GM18508 (cell line): ENCODE results near the gene EBF4.
"Not testable (repeated sequence)": the region's sequence is repeated elsewhere in the genome, so short reads cannot be mapped to it uniquely, and the experiment has no call there.

Experiments
- ATAC-seq: cut with Tn5 transposase; IDR thresholded peaks from one replicate; pipeline ENCODE4 v1.9.1; 2021; ENCODE audit warnings: moderate number of reproducible peaks; ENCODE audit not compliant: insufficient read depth, unreplicated experiment

The EBF4 gene

GRCh38 chr20:2671977-2672376 is 20.6 kb upstream of the EBF4 start:
- ATAC-seq, result no peak

DNA sequence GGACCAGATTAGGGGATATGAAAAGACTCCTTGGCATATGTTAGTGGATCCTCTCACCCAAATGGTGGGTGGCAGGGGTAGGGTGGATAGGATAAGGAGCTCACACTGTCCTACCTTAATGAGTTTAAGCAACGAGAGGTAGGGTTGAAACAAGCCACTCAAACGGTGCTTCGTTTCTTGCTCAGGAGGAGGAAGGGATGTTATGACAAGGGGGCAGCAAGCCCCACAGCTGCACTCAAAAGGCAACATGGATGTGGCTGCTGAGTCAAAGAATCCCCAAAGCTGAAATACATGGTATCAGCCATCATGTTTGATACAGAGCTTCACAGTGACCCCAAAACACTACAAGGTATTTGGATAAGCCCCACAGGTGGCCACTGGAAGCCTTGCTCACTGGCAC is 20.1 kb upstream of the EBF4 start:
- no peak for ATAC-seq

DNA sequence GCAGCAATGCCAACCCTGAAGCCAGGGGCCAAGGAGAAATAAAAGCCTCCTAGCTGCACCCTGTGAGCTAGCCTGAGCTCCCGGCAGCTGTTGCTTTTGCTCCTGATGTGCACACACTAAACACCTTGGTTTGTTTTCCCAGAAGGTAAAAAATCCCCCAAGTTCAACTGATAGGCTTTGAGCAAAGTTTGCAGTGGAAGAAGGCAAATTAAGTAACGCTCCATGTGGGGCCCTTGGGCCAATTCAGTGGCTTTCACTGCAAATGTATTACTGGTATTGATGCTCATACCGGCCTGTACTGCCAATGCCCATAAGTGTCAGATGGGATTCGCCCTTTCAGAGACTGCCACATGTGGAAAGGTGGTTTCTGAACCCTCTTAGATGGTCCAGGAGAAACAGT is 19.1 kb upstream of the EBF4 start:
- ATAC-seq, result no peak

- no peak for ATAC-seq
Measured at GRCh38 chr20:2680046-2680445, 12.5 kb upstream of the EBF4 start.

- not testable (repeated sequence) for ATAC-seq
Measured at GRCh38 chr20:2682040-2682439, 10.5 kb upstream of the EBF4 start.

DNA sequence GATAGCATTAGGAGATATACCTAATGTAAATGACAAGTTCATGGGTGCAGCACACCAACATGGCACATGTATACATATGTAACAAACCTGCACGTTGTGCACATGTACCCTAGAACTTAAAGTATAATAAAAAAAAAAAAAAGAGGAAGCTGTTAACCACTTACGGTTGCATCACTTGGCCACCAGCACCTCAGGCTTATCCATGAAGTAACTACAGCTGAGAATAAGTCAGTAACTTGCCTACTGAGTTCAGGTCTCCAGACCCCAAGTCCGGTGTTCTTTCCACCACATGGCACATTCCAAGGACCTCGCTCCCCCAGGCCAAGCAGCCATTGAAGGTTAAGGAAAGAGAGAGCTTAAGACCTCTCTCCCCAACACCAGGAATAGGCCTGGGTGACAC is 7.8 kb upstream of the EBF4 start:
- ATAC-seq, result not testable (repeated sequence)

- ATAC-seq, result no peak
Measured at GRCh38 chr20:2687514-2687913, 5.1 kb upstream of the EBF4 start.

DNA sequence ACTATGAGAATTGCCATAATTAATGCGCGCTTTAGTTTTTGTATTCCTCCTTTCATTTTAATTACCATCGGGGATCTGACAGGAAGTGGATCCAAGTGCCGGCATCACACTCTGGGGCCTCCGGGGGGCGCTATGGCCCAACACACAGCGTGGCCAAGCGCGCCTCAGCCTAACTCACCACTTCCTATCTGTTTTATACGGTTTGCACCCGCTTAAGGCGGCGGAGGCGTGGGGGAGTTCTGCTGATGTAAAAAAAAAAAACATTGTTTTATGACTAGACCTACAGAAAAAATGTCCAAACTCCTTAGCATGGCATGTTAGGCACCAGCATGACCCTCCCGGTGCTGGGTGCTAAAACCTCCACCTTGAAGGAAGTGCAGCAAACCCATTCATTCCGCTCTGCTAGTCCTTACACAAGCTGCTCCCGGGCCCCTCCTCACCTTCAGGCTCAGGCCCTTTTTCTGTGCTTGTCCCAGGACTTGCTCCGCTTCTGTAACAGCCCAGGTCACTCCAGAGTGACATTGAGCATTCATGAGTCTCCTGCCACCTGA is 4.5 kb upstream of the EBF4 start:
- ATAC-seq, result no peak

GRCh38 chr20:2690213-2690612 is 2.4 kb upstream of the EBF4 start:
- no peak for ATAC-seq

DNA sequence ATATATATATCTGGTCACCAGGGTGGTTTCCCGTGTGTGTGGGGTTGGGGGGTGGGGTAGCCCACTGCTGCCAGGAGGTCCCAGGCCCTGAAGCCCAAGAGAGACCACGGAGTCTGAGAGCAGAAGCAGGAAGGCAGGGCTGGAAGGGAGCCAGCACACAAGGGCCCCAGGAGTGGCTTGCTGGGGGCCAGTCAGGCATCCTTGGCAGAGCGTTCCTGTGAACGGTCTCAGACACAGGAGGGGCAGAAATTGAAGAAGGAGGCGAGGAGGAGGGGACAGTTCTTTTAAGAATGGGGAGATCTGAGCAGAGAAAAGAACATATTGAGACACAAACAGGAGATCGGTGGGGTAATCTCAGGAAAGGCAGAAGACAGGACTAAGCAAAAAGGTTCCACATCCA is 1.9 kb upstream of the EBF4 start:
- ATAC-seq, result no peak

DNA sequence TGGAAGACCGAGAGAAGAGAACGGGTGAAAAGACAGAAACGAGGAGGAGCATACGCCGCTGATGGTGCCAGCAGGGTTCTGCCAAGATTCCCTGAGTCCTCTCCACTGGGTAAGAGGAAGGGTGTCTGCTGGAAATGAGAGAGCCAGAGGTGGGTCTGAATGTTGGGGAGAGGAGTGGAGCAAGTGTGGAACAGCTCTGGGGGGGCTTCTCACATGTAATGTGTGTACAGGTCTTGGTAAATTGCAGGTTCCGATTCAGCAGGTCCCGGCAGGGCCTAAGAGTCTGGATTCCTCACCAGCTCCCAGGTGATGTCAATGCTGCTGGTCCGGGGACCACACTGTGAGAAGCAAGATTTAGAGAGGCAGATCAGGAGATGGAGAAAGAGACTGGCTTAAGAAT is 1.5 kb upstream of the EBF4 start:
- ATAC-seq, result no peak

- no peak for ATAC-seq
Measured at GRCh38 chr20:2691663-2692035, 931 bp upstream of the EBF4 start.

DNA sequence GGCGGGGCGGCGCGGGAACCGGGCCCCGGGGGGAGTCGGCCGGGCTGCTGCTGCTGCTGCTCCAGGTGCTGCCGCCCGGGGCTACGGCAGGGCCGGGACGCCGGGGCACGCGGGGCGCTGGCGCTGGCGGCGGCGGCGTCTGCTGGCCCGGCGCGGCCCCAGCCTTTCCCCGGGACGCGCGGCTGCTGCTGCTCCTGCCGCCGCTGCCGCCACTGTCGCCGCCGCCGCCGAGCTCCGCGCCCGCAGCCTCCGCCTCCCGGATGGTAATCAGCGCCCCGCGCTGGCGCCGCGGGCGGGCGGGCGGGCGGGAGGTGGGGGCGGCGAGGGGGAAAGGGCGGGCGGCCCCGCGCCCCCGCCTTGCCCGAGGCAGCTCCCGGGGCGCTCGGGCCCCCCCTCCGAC is 306 bp downstream of the EBF4 start:
- ATAC-seq, result no peak

- no peak for ATAC-seq
Measured at GRCh38 chr20:2693286-2694007, 867 bp downstream of the EBF4 start.

DNA sequence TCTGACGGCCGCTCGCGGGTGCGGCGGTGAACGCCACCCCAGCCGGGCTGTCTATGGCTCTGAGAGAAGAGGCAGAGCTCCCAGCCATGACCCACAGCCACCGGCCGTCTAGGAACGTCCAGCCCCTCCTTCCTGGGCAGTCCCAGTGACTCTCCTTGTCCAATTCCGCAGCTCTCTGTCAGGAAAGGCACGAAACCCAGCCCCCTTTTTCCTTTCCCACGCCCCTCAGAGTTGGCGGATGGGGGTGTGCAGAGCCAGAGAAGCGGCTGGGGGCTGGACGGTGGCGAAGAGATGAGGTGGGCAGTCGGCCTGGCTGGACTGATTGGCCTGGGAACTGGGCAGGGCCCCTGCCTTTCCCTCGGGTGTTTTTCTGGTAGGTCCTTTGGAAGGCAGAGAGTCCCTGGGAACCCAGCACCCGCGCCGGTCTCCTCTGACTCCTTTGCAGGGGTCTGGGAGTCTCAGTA is 1.5 kb downstream of the EBF4 start:
- no peak for ATAC-seq

DNA sequence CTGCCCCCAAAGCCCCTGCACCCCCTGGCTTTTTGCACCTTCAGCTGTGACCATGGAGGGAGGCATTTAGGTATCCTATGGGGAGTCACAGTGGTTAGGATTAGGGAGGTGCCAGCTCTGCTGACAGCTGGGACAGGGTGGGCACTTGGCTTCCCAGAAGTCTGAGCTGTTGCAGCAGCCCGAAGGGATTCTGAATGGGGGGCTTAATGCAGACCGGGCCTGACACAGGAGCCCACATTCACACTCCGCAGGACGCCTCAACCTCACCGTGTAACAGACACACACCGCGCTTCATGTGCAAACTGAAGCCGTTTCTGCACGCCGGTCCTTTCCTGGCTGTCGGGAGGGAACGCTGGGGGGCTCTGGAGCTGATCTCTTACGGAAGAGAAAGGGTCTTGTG is 1.9 kb downstream of the EBF4 start:
- no peak for ATAC-seq

GRCh38 chr20:2695206-2695983 is 2.8 kb downstream of the EBF4 start:
- no peak for ATAC-seq

DNA sequence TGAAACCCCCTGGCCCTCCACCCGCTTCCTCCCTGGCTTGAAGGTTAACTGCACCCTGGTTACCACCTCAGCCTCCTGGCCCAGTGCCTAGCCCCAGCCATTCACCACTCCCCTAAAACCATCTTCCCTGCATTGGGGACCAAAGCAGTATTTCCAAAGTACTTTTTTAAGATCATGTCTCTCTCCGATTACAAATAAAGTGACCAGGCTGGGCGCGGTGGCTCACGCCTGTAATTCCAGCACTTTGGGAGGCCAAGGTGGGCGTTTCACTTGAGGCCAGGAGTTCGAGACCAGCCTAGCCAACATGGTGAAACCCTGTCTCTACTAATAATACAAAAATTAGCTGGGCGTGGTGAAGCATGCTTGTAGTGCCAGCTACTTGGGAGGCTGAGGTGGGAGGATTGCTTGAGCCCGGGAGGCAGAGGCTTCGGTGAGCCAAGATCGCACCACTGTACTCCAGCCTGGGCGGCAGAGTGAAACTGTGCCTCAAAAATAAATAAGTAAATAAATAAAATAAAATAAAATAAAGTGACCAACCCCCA is 3.5 kb downstream of the EBF4 start:
- not testable (repeated sequence) for ATAC-seq

GRCh38 chr20:2696646-2697045 is 4.1 kb downstream of the EBF4 start:
- no peak for ATAC-seq

GRCh38 chr20:2697768-2698167 is 5.2 kb downstream of the EBF4 start:
- ATAC-seq, result no peak

DNA sequence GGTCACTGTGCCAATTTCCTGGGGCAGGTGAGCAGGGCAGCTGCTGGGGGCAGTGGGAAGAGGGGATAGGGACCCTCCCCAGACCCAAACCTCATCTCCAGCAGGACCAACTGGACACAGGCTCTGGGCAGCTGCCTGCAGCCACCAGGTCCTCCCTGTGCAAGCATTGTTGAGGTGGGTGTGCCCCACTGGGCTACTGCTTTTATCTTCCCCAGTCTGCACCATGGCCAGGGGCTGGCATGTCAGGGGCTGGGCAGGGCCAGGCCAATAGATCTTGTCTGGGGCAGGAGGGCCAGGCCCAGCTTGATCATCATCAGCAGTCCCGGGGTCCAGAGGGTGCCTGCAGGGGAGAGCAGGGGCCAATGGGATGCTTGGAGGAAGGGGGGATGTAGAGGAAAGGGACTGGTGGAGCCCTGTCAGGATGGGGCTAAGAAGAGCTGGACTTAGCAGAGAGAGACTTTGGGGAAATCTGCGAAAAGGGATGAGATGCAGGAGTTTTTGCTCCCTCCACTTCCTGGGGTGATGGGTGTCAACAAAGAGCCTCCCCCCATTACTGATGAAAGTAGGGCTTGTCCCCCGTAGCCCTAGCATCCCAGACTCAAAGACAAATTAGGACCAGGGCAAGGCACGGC is 5.7 kb downstream of the EBF4 start:
- ATAC-seq, result no peak
